ENCODE data around the gene APLP2. TPM values are rescaled to one million over a fixed set of nuclear protein-coding genes. Genes with fewer than 3 reads are reported as not detected.

APLP2 gene
- total RNA-seq, 6 experiments from 2014 or later = 333 to 490 (median 458) TPM

GRCh38 chr11:130157840-130158239 is 88.1 kb downstream of the APLP2 start:
- DNase-seq = no peak
- H3K27ac Mint-ChIP-seq = no peak overlapping the region
- TF ChIP-seq, protein P1, sequence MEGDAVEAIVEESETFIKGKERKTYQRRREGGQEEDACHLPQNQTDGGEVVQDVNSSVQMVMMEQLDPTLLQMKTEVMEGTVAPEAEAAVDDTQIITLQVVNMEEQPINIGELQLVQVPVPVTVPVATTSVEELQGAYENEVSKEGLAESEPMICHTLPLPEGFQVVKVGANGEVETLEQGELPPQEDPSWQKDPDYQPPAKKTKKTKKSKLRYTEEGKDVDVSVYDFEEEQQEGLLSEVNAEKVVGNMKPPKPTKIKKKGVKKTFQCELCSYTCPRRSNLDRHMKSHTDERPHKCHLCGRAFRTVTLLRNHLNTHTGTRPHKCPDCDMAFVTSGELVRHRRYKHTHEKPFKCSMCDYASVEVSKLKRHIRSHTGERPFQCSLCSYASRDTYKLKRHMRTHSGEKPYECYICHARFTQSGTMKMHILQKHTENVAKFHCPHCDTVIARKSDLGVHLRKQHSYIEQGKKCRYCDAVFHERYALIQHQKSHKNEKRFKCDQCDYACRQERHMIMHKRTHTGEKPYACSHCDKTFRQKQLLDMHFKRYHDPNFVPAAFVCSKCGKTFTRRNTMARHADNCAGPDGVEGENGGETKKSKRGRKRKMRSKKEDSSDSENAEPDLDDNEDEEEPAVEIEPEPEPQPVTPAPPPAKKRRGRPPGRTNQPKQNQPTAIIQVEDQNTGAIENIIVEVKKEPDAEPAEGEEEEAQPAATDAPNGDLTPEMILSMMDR (IDR thresholded peaks at IDR 0.05) = no peak
- peaks cover 12% of the 10 kb centered on the region for H3K4me1 Mint-ChIP-seq (ENCODE audit: low read depth)
- no peaks in the 10 kb centered on the region for H3K9me3 Mint-ChIP-seq
- H3K4me3 Mint-ChIP-seq = no peak overlapping the region
- H3K27me3 Mint-ChIP-seq (ENCODE audit: insufficient read depth) = peaks cover 48% of the 10 kb centered on the region
- H3K36me3 Mint-ChIP-seq (ENCODE audit: low read depth) = no peaks in the 10 kb centered on the region

GRCh38 chr11:130159139-130159538 is 89.4 kb downstream of the APLP2 start:
- no peak overlapping the region for H3K4me3 Mint-ChIP-seq
- peaks cover 56% of the 10 kb centered on the region for H3K27me3 Mint-ChIP-seq (ENCODE audit: insufficient read depth)
- no peak overlapping the region for H3K27ac Mint-ChIP-seq
- DNase-seq = no peak
- TF ChIP-seq, protein P1 (IDR thresholded peaks at IDR 0.05) = no peak
- no peaks in the 10 kb centered on the region for H3K36me3 Mint-ChIP-seq (ENCODE audit: low read depth)
- no peaks in the 10 kb centered on the region for H3K9me3 Mint-ChIP-seq
- peaks cover 16% of the 10 kb centered on the region for H3K4me1 Mint-ChIP-seq (ENCODE audit: low read depth)

GRCh38 chr11:130159657-130160497 is 90.2 kb downstream of the APLP2 start, which contains the start of gene ST14:
ST14 (plus strand) TSS chr11:130159782; CDS start chr11:130159980, 198 bp downstream.
- H3K4me3 Mint-ChIP-seq = no peak within 1 kb of the TSS
- H3K27ac Mint-ChIP-seq = no peak within 1 kb of the TSS
- peaks cover 56% of the 10 kb centered on the region for H3K27me3 Mint-ChIP-seq (ENCODE audit: insufficient read depth)
- no peak for DNase-seq
- no peaks in the 10 kb centered on the region for H3K9me3 Mint-ChIP-seq
- peaks cover 16% of the 10 kb centered on the region for H3K4me1 Mint-ChIP-seq (ENCODE audit: low read depth)
- no peaks in the 10 kb centered on the region for H3K36me3 Mint-ChIP-seq (ENCODE audit: low read depth)
- TF ChIP-seq, protein P1 (IDR thresholded peaks at IDR 0.05) = no peak

DNA sequence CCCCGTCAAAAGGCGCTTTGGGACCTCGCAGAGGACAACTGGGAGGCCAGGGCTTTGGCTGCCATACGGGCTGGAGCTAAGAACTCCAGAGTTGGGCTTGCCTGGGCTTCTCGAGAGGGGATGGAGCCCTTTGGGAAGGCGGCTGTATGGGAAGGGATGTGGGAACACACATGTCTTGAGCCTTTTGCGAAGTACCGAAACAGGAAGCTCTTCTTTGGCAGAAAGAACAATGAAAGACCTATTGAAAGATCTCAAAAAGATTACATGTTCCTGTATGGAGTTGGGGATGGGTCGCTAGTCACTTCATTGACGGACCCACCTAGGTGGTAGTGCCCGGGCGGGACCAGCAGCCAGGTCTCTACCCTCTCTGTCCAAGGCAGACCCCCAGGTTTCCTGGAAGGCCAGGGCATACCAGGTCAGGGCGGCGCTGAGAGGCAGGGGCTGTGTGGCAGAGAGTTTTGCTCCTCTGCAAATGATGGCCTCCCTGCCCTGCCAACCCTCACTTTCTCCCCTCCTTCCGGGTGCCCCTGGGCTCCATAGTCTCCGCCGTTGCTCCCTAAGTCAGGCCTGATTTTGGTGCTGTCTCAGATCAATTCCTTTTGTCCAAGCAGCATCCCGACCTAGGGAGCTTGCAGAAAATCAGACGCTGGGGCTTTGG is 90.9 kb downstream of the APLP2 start:
- Mint-ChIP-seq H3K9me3 (no peaks in the 10 kb centered on the region), H3K36me3 (ENCODE audit: low read depth) (no peaks in the 10 kb centered on the region), H3K27me3 (ENCODE audit: insufficient read depth) (peaks cover 57% of the 10 kb centered on the region), H3K4me1 (ENCODE audit: low read depth) (peaks cover 16% of the 10 kb centered on the region), H3K4me3 (no peak overlapping the region), H3K27ac (no peak overlapping the region)
- TF ChIP-seq, protein P1 (IDR thresholded peaks at IDR 0.05) = no peak
- no peak for DNase-seq

GRCh38 chr11:130161441-130162145 is 91.9 kb downstream of the APLP2 start:
- no peaks in the 10 kb centered on the region for H3K36me3 Mint-ChIP-seq (ENCODE audit: low read depth)
- peaks cover 20% of the 10 kb centered on the region for H3K4me1 Mint-ChIP-seq (ENCODE audit: low read depth)
- H3K4me3 Mint-ChIP-seq = no peak overlapping the region
- TF ChIP-seq, protein P1 (IDR thresholded peaks at IDR 0.05) = no peak
- no peaks in the 10 kb centered on the region for H3K9me3 Mint-ChIP-seq
- no peak for DNase-seq
- no peak overlapping the region for H3K27ac Mint-ChIP-seq
- H3K27me3 Mint-ChIP-seq (ENCODE audit: insufficient read depth) = peaks cover 55% of the 10 kb centered on the region

All from HFFc6 (cell line).